HG02840 (cell line): ENCODE measurements around the gene FGF5.
"Not testable (repeated sequence)": the region's sequence is repeated elsewhere in the genome, so short reads cannot be mapped to it uniquely, and the experiment has no call there.

ENCODE experiments used
- ATAC-seq: cut with Tn5 transposase; IDR thresholded peaks from one replicate; pipeline ENCODE4 v1.9.1; 2021; ENCODE audit warnings: mild to moderate bottlenecking, moderate library complexity, moderate number of reproducible peaks; ENCODE audit not compliant: unreplicated experiment, low FRiP score

The FGF5 gene

DNA sequence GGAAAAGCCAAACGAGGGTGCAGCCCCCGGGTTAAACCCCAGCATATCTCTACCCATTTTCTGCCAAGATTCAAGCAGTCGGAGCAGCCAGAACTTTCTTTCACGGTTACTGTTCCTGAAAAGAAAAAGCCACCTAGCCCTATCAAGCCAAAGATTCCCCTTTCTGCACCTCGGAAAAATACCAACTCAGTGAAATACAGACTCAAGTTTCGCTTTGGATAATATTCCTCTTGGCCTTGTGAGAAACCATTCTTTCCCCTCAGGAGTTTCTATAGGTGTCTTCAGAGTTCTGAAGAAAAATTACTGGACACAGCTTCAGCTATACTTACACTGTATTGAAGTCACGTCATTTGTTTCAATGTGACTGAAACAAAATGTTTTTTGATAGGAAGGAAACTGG is 20.0 kb downstream of the FGF5 start:
- ATAC-seq, result no peak

DNA sequence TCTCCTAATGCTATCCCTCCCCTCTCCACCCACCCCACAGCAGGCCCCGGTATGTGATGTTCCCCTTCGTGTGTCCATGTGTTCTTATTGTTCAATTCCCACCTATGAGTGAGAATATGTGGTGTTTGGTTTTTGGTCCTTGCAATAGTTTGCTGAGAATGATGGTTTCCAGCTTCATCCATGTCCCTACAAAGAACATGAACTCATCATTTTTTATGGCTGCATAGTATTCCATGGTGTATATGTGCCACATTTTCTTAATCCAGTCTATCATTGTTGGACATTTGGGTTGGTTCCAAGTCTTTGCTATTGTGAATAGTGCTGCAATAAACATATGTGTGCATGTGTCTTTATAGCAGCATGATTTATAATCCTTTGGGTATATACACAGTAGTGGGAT is 24.2 kb downstream of the FGF5 start:
- not testable (repeated sequence) for ATAC-seq

DNA sequence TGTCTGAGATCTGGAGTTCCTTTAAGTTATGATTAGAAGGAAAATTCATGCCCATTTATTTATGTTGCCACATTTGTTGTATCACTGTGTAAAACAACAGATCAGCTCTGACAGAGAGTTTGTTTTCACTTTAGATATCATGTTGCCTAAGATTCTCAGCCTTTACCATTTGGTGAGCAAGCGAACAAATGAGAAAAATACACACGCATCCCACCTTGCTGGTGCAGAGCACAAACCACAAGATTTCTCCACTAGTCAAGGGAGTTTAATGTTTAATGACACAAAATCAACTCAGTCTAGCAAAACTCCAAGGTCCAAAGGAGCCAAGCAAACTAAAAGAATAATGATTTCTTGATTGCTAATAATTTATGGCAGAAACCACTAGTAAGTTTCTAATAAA is 27.7 kb downstream of the FGF5 start:
- ATAC-seq, result no peak

- ATAC-seq, result no peak
Observed at GRCh38 chr4:80295336-80295735, 28.9 kb downstream of the FGF5 start.

DNA sequence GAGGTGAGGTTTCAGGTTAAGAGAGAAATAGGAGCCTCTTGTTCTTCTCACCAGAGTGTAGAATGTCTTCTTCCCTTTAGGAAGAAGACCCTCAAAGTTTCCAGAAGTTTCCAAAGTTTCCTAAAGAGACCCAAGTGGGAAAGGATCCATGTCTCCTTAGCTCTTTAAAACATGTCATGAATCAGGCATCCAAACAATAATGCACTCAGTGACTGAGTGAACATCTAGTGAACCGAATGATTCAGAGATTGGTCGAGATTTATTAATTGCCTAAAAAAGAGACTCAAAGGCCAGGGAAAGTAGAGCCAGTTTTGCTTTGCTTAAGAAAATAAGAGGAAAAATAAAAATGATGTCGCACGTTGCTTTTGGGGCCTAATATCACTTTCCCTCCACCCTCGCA is 29.4 kb downstream of the FGF5 start:
- no peak for ATAC-seq

DNA sequence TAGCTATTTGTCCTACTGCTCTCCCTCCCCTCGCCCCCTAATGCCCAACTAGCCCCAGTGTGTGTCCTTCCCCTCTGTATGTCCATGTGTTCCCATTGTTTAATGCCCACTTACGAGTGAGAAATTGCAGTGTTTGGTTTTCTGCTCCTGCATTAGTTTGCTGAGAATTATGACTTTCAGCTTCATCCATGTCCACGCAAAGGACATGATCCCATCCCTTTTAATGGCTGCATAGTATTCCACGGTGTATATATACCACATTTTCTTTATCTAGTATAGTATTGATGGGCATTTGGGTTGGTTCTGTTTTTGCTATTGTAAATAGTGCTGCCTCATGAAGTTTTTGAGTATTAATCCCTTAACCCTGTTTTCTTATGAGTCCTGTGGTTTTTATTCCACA is 35.4 kb downstream of the FGF5 start:
- no peak for ATAC-seq

GRCh38 chr4:80302616-80303223 is 36.3 kb downstream of the FGF5 start:
- no peak for ATAC-seq

DNA sequence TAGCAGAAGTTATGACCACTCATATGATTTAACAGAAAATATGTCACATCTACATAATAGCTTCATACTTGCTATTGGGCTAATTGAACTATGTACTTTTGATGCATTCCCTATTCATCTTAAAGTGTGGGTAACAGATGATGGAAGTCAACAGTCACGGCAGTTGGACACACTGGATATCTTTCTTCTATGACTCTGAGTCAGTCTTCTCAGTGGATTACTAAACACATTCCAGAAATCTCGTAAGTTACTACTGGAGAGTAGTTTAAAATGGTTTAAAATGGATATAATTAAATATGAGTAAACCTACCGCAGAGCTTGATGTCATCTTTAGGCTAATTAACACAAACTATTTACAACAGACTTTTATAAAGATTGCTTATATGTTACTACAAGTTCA is 39.0 kb downstream of the FGF5 start:
- no peak for ATAC-seq

GRCh38 chr4:80306260-80306659 is 39.8 kb downstream of the FGF5 start:
- no peak for ATAC-seq

DNA sequence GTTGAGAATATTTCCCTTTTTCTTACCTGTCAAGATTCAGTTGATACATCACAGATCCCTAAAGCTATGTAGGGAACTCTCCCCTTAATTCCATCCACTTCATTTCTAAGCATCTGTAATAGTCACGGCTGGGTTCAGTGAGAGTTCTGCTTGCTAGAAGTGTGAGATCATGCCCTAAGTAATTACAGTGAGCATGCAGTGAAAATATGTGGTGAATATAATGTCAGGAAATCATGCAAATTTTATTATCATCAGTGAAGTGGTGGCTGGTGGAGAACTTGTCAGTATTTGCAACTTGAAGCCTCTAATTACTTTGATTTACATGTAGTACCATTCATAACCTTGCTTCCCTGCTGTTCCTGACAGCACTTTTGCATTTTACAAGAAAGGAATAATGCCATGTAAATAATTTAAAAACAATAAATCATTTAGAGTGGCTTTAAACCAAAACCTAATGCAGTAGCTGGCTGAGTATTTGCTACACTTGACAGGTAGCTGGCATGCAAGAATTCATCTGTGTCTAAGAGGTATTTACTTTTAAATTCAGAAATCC is 40.8 kb downstream of the FGF5 start:
- ATAC-seq, result no peak

- no peak for ATAC-seq
Observed at GRCh38 chr4:80307774-80308465, 41.5 kb downstream of the FGF5 start.

- ATAC-seq, result no peak
Observed at GRCh38 chr4:80308466-80308822, 42.0 kb downstream of the FGF5 start.

- ATAC-seq, result no peak
Observed at GRCh38 chr4:80309294-80310004, 43.0 kb downstream of the FGF5 start.

DNA sequence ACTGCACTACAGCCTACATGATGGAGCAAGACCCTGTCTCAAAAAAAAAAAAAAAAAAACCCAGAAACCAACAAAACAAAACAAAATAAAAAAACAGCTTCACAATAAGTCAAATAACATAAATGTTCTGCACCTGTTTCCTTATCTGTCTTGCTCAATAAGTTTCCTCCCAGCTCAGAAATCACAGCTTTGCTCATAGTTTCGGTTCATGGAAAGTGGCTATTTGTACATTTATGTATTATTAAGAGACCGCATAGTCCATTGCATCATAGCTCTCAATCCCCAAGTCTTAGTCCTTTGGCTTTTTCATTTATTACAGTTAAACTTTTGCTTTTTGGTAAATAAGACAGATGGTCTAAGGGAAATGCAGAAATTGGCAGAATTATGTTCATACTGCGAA is 44.7 kb downstream of the FGF5 start:
- ATAC-seq, result no peak

GRCh38 chr4:80312124-80312523 is 45.7 kb downstream of the FGF5 start:
- ATAC-seq, result no peak

DNA sequence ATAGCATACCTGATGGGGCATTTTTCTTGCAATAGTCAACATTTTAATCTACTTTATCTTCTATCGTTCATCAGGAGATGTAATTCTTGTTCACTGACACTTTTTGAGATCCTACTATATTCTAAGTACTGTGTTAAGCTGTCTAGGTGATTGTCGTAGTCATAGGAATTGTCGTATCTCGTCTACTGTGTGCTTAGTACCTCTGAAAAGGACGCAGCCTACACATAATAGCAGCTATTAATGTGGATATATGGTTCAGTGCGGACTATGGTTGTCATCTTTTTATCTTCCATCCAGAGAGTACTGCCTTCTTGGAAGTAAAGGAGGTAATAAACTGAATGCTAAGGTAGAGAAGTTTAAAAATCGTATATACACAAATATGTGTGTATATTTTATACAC is 47.2 kb downstream of the FGF5 start:
- no peak for ATAC-seq

GRCh38 chr4:80315848-80316247 is 49.4 kb downstream of the FGF5 start:
- not testable (repeated sequence) for ATAC-seq

DNA sequence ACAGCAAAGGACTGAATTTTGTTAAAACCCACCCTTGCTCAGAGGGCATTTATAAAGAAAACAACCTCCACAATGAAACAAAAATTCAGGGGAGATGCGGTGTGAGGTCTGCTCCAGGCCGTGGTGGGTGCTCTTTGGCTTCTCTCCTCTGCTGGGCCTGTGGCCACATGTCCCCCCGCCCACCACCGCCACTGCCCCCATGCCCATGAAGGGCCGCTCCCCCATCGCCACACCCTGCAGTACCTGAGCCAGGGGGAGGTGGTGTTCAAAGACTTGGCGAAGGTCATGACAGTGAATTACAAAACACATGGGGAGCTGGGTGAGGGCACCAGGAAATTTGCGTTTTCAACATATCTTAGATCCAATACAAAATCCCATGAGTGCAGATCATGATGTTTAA is 54.9 kb downstream of the FGF5 start:
- ATAC-seq, result no peak

DNA sequence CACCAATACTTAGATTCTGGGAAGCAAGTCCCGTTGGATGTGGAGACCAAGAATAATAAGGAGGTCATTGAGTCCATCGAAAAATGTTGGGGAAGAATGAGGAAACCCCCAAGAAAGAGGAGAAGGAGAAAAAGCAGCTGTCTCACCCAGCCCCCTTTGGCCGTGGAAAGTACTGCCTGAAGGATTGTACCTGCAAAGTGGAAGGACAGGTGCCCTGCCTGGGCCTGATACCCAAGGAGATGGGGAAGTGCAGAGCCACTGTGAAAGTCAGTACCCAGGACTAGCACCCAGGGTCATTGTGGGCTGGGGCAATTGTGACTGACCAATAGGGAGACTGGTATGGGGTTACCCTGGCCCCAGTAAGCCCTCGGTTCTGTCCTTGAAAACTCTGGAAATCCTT is 55.3 kb downstream of the FGF5 start:
- no peak for ATAC-seq

GRCh38 chr4:80322716-80323115 is 56.3 kb downstream of the FGF5 start:
- no peak for ATAC-seq

DNA sequence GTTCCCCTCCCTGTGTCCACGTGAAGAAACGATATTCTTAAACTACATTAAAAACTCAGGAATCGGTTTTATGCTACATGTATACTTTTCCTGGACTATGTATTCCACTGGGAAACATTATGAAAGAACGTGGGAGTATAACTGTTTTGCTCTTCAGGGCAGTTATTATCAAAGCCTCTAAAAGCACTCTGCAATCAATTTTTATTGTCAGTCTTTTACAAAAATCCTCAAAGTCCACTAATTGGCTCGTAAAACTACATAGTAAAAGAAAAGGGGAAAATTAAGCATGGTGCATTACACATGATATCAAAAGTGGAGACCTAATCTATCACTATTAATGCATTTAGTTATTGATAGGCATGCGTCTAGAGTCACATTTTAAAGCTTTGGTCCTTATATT is 57.7 kb downstream of the FGF5 start:
- ATAC-seq, result no peak

- no peak for ATAC-seq
Observed at GRCh38 chr4:80331693-80332092, 65.2 kb downstream of the FGF5 start.
